ENCODE data around the gene IGDCC3. TPM values are rescaled to one million over a fixed set of nuclear protein-coding genes. Genes with fewer than 3 reads are reported as not detected.

The IGDCC3 gene
- total RNA-seq, 1 donor from 2014 or later: not detected

- peak within 1 kb of the TSS; percentile 83 for H3K4me3 Mint-ChIP-seq (ENCODE audit: low read depth)
- peak; percentile 90 for DNase-seq (ENCODE audit: low spot score)
- H3K4me1 Mint-ChIP-seq (ENCODE audit: low read depth): peaks cover 26% of the 10 kb centered on the region
- no peaks in the 10 kb centered on the region for H3K9me3 Mint-ChIP-seq
- peak within 1 kb of the TSS; percentile 80 for H3K27ac Mint-ChIP-seq
- peaks cover 3% of the 10 kb centered on the region for H3K36me3 Mint-ChIP-seq (ENCODE audit: low read depth)
- H3K27me3 Mint-ChIP-seq (ENCODE audit: low read depth): no peaks in the 10 kb centered on the region
- intact Hi-C loops (cut with micrococcal nuclease): loop anchor here (1.0 to 2.0 kb wide), 2 partner anchors 9 to 18 kb away; partner anchors contain the start of genes RNU5A-1 and RNU5B-1
Observed at GRCh38 chr15:65286704-65287519, 90.9 kb downstream of the IGDCC3 start, which contains the start of gene PARP16. PARP16 (minus strand) TSS chr15:65286883; CDS start chr15:65286426, 457 bp downstream.

DNA sequence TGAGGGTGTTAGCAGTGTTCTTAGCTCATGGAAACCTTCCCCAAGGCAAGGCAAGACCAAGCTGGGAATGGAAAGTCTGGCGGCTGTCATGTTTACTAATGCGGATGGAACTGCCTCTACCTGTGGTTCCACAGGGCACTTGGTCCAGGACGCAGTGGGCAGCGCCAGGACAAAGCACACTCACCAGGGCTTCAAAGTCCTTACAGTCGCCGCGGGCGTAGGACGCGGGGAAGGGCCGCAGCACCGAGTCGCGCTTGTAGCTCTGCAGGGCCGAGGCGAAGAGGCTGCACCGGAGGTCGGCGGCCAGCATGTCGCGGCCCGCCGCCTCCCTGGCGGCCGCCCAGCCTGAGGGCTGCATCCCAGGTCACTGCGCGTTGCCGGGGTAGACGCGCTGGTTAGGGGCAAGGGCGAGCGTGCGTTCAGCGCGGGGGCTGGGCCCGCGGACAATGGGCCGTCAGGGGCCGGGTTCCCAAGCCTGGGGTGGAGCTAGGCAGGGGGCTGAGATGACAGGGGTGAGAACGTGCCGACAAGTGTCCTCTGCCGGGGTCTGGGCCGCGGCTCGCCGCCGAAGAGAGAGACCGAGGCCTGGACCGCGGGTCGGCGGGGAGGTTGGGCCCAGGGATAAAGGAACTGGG lies 91.6 kb downstream of the IGDCC3 start:
- DNase-seq (ENCODE audit: low spot score): no peak
- intact Hi-C loops (cut with micrococcal nuclease): loop anchor here (1.0 to 2.0 kb wide), 2 partner anchors 10 to 19 kb away; partner anchors contain the start of genes RNU5A-1 and RNU5B-1

GRCh38 chr15:65285291-65286068 lies 92.3 kb downstream of the IGDCC3 start:
- intact Hi-C loops (cut with micrococcal nuclease): loop anchor here (1.0 to 2.0 kb wide), 2 partner anchors 11 to 19 kb away; partner anchors contain the start of genes RNU5A-1 and RNU5B-1
- H3K27ac Mint-ChIP-seq: peak overlapping the region; percentile 80
- DNase-seq (ENCODE audit: low spot score): no peak
- H3K27me3 Mint-ChIP-seq (ENCODE audit: low read depth): no peaks in the 10 kb centered on the region
- H3K36me3 Mint-ChIP-seq (ENCODE audit: low read depth): peaks cover 3% of the 10 kb centered on the region
- peaks cover 26% of the 10 kb centered on the region for H3K4me1 Mint-ChIP-seq (ENCODE audit: low read depth)
- no peaks in the 10 kb centered on the region for H3K9me3 Mint-ChIP-seq
- H3K4me3 Mint-ChIP-seq (ENCODE audit: low read depth): peak overlapping the region; percentile 83

More for the DNA sequence above, 91.6 kb downstream of the IGDCC3 start:
- Mint-ChIP-seq H3K4me1 (ENCODE audit: low read depth) (peaks cover 26% of the 10 kb centered on the region), H3K4me3 (ENCODE audit: low read depth) (peak overlapping the region; percentile 83), H3K27me3 (ENCODE audit: low read depth) (no peaks in the 10 kb centered on the region), H3K27ac (peak overlapping the region; percentile 80), H3K36me3 (ENCODE audit: low read depth) (peaks cover 3% of the 10 kb centered on the region), H3K9me3 (no peaks in the 10 kb centered on the region)

DNA sequence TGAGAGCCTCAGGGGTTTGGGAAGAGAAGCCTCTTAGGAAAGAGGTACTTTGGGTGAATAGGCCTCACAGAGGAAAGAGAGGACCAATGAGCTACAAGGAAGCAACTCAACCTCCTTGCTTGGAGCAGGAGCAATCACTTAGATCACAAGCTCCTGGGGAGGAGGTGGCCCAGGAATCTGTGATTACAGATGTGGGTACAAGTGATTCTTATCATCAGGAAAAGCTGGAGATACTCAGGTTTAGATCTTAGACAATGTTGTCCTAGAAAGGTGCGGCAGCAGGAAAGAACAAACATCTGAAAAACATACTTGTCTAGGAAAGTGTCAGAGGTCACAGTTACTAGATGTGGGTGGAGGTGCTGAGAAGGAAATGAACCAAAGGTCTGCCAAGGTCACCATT lies 99.3 kb downstream of the IGDCC3 start:
- H3K27ac Mint-ChIP-seq: no peak overlapping the region
- intact Hi-C loops (cut with micrococcal nuclease): no loop called here
- H3K27me3 Mint-ChIP-seq (ENCODE audit: low read depth): no peaks in the 10 kb centered on the region
- no peak overlapping the region for H3K4me3 Mint-ChIP-seq (ENCODE audit: low read depth)
- DNase-seq (ENCODE audit: low spot score): no peak
- H3K9me3 Mint-ChIP-seq: no peaks in the 10 kb centered on the region
- peaks cover 25% of the 10 kb centered on the region for H3K4me1 Mint-ChIP-seq (ENCODE audit: low read depth)
- H3K36me3 Mint-ChIP-seq (ENCODE audit: low read depth): peaks cover 5% of the 10 kb centered on the region

Other genes starting within 250 kb of the IGDCC3 start
- 51.9 and 68.4 TPM in 2 replicates for gene PDCD7, start 244.2 kb downstream of the IGDCC3 start, total RNA-seq
- gene CLPX, start 192.7 kb downstream of the IGDCC3 start, total RNA-seq: 53.5 and 59.2 TPM in 2 replicates
- gene CILP, start 166.5 kb downstream of the IGDCC3 start, total RNA-seq: 0.05 TPM in 1 of 2 replicates, not detected in the other
- gene PARP16, start 91.1 kb downstream of the IGDCC3 start, total RNA-seq: 11.0 and 11.5 TPM in 2 replicates
- not detected in 2 replicates for gene RNU5A-1, start 82.0 kb downstream of the IGDCC3 start, total RNA-seq
- not detected in 2 replicates for gene RNU5B-1, start 73.3 kb downstream of the IGDCC3 start, total RNA-seq
- gene IGDCC4, start 44.9 kb upstream of the IGDCC3 start, total RNA-seq: 0.18 and 0.39 TPM in 2 replicates
- 32.3 and 33.8 TPM in 2 replicates for gene DPP8, start 139.7 kb upstream of the IGDCC3 start, total RNA-seq
- 39.1 and 39.8 TPM in 2 replicates for gene HACD3, start 152.5 kb upstream of the IGDCC3 start, total RNA-seq
- 45.4 and 47.8 TPM in 2 replicates for gene INTS14, start 233.1 kb upstream of the IGDCC3 start, total RNA-seq
- gene SLC24A1, start 243.9 kb upstream of the IGDCC3 start, total RNA-seq: 5.3 and 5.8 TPM in 2 replicates